Fibroblast of lung (primary cell): ENCODE measurements around the gene TSPAN18.

Source experiments
- CTCF ChIP-seq, 2 donors: IDR thresholded peaks in 1 of 2; conservative IDR thresholded peaks in 1 of 2; 1 replicate in 1 of 2; 2 replicates in 1 of 2; pipeline ENCODE4 v1.5.1; 2011 to 2012; ENCODE audit warnings: low read length in 2 of 2, control low read depth in 1 of 2, inconsistent platforms in 1 of 2, low read depth in 1 of 2, mild to moderate bottlenecking in 1 of 2
- EZH2 ChIP-seq: IDR thresholded peaks from 2 replicates; pipeline ENCODE4 v1.5.1; 2012; ENCODE audit warnings: low read length, control low read depth, mild to moderate bottlenecking; ENCODE audit errors: missing control alignments

GRCh38 chr11:44773351-44773965 lies 46.7 kb downstream of the TSPAN18 start:
- no peak for TF ChIP-seq CTCF (conservative IDR thresholded peaks at IDR 0.05 in 1 of 2, IDR thresholded peaks at IDR 0.05 in 1 of 2; ENCODE audit: low read depth in 1 of 2, low read length in 2 of 2)
- TF ChIP-seq EZH2: no peak
